ENCODE results near the gene CLCNKB.
"Not testable (repeated sequence)": the region's sequence is repeated elsewhere in the genome, so short reads cannot be mapped to it uniquely, and the experiment has no call there.

Gene CLCNKB

DNA sequence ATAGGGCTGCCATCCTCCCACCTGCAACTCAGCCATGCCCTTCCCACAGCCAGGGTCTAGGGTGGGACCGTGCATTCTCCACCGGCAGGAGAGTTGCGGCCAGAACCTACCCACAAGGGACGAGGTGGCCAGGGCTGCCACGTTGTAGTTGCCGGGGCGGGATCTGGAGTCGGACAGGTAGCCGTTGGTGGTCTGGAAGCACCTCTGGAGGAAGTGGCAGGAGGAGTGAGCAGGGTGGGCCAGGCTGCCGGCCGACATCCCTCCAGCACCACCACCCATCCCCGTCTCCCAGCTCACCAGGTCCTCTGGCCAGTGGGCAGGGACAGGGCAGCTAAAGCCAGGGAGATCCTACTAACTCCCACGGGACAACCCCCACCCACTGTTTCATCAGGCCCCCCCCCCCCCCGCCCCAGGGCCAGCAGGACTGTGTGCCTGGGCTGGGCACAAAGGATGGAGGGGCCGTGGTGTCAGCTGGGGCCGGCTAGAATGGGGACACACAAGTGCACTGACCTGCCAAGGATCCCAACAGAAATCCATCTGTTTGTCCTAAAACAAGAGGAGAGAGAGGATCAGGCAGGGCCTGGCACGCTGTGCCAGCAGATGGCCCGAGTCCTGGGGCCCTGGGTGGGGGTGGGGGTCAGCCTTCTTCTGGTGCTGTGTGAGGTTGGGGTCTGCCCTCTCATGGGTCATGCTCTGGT, 18.6 kb downstream of the CLCNKB start:
- DNase-seq = not testable (repeated sequence)

DNA sequence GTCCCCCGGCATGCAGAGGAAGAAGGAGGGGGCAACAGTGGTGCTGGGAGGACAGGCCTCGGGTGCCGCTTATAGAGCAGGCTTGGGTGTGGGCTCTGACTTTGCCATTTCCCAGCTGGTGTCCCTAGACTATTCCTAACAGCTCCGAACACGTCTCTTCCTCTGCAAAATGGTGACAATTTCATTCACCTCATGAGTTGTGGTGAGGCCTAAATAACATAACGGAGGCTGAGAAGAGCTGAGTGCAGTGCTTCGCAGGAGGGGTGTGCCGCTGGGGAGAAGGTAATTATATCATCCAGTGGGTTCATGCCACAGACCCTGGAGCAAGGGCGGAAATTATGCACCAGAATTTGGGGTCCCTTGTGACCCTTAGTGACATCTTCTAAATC, 19.1 kb downstream of the CLCNKB start:
- DNase-seq = not testable (repeated sequence)

DNA sequence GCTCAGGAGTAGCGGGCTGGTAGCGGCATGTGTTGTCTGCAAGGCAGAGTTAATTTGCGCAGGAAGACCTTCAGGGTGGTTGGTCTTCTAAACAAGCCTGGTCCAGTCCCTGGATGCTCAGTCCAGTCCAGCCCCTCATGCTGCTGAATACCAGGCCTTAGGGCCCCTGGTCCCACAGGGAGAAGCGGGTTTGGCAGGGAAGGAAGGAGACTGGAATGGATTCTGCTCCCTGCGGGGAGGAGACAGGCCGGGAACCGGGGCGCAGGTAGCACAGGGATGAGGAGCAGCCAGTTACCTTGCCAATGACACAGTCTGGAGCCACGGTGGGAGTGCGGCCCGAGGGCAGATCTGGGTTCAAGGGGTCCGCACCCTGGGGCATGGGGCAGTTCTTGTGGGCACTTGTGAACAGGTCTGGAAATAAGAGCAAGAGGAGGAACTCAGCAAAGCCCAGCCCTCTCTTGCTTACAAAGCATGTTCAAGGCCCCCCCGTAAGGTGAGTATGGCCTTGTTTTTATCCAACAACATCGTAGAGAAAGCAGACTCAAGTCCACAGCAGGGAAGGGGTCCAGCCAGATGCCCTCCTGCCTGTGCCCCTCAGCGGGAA, 19.7 kb downstream of the CLCNKB start:
- no peak for DNase-seq

DNA sequence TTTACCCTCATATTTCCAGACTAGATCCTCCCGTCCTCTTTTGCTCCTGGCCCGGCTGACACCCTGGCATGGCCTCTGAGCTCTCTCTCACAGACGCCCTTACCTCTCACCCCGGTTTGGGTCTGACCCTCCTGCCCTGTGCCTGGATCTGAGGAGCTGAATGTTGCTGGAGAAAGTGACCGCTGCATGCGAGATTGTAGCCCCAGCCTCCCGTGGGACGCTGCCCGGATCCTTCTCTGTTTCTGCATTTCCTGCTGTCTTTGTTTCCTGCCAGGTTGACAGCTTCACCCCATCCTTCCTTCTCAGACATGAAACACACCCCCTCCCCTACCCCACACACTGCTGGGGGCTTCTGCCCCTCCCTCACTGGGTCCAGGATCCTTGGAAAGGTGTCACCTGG, 20.3 kb downstream of the CLCNKB start:
- no peak for DNase-seq

DNA sequence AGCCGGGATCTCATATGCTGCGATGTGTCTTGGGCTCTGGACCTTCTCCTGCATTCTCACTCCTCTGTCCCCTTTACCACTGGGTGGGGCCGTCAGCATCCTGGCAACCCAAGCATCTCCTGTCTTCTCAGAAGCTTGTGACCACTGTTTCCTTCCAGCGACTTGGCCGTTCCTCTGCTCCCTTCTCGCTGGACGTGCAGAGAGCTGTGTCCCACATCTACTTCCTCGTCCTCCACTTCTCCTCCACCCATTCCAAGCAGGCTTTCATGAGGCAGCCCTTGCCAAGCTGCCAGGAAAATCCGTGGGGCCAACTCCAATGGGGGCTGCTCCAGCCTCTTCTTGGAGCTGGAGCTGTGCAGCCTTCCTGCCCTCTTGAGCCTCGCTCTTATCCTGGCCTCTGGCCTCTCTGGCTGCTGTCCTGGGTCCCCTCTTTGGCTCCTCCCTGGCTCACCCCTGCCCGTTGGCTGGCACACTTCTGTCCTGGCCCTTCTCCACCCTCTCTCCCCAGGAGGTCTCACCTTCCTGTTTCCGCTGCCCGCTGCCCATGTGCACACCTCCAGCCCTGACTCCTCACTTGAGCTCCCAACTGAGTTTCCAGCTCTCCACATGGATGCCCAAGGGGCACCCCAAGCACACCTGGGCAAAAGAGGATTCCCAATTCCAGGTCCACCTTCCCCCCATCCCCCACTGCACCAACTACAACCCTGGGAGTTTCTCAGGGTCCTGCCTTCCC, 21.1 kb downstream of the CLCNKB start:
- DNase-seq = no peak

DNA sequence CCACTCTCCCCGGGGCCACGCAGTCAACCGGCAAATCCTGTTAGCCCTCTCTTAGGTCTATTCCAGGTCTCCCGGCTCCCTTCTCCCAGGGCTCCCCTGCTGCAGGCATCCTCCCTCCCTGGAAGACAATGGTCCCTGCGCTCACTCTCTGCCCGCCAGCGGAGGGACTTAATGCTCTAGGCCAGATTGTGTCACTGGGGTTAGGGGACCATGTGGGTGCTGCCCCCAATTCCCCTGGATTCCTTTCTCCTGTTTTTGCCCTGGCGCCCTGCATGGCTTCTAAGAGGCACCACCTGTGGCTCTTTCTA, 21.6 kb downstream of the CLCNKB start:
- no peak for DNase-seq

DNA sequence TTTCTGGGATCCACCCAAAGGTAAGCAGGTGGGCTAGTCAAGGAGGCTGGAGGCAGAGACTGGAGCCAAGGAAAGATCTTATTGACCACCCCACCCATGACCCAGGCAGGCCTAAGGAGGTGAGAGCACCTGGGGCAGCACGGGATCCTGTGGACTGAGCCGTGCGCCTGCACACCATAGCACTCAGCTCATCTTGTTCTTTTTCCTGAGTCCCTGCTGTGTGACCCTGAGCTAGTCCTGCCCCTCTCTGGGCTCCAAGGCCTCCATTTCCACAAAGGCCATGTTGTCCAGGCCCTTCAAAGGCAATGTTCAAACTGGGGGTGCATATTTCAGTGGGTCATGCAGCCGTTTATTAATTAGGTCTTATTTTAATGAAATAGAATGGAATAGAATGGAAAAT, 22.7 kb downstream of the CLCNKB start:
- DNase-seq = no peak

GRCh38 chr1:16067127-16067768, 23.7 kb downstream of the CLCNKB start:
- no peak for DNase-seq

GRCh38 chr1:16067933-16068332, 24.4 kb downstream of the CLCNKB start:
- DNase-seq = no peak

DNA sequence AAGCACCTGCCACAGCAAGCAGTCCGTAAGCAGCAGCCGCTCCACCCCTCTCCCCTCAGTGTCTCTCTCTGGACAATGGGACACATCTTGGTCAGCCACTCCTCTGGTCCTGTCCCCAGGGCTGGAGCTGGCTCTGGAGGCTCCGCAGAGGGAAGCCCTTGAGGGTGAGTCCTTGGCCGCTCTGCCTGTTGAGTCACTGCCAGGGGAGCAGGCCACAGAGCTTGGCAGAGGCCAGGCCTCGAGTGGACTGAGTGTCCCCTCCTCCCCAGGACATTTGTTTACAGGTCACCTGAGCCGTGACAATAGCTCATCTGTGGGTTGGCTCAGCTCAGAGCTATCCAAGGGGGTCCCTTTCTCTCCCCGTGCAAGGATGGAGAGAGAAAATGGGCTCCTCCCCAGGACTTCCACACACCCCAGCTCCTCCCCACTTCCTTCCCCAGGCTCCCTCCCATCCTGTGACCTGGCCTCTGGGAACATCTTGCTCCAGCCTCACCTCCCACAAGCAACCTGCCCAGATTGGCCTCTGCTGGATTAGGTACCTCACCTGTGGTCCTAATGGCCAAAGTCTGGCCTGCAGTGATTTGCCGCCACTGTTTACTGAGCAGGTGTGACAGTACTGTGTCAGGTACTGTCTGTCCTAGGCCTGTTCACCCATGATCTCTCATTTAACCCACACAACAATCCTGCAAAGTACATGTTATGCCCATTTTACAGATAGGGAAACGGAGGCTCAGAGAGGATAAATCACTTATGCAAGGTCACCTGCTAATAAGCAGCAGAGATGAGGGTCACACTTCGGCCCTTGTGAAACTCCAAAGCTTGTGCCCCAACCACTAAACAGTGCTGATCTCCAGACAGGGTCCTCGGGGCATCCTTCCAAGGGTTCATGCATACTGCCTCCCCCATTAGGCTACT, 25.0 kb downstream of the CLCNKB start:
- no peak for DNase-seq

DNA sequence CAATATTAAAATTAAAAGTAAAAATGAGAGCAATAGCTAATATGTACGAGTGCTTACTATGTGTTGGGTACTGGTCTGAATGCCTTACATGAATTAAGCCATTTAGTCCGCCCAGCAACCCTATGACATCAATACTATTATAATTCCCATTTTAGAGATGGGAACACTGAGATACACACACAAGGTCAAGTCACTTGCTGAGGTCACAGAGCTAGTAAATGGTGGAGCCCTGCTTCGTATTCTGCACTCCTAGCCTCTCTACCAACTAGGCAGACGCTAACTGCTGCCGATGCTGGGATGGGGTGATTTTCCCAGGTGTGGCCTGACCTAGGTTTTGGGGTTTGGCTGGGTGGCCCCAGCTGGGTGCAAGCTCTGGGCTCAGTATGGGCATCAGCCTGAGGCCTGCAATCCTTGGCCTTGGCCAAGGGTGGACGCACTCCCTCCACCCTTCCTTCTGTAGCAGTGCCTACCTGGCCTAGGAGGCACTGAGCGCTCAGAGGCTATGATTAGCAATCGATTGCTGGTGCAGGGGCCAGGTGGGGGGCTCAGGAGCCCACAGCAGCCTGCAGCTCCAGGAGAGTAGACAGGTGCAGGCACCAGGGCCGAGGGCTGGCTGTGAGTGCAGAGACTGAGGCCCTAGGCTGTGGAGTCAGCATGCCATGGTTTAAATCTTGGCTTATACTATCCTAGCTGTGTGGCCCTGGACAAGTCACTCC, 27.2 kb downstream of the CLCNKB start:
- DNase-seq = no peak

DNA sequence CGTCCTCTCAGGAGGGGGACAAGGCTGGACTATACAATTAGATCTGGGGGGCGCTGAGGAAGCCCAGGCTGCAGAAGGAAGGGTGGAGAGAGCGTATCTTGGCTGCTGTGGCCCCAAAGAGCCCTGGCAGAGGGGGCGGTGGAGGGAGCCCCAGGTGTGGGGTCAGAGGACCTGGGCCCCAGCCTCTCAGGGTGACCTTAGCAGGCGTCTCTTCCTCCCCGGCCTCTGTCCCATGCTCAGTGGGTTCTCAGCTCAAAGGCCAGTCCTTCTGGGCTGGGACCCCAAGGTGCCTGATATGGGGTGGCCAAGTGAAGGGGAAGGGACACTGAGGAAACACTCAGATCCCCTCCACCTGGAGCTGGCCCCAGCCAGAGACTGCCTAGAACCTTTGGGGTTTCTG, 28.0 kb downstream of the CLCNKB start:
- DNase-seq = no peak

- DNase-seq = no peak
Measured at GRCh38 chr1:16072095-16072494, 28.5 kb downstream of the CLCNKB start.

- DNase-seq = no peak
Measured at GRCh38 chr1:16072616-16073484, 29.3 kb downstream of the CLCNKB start.

DNA sequence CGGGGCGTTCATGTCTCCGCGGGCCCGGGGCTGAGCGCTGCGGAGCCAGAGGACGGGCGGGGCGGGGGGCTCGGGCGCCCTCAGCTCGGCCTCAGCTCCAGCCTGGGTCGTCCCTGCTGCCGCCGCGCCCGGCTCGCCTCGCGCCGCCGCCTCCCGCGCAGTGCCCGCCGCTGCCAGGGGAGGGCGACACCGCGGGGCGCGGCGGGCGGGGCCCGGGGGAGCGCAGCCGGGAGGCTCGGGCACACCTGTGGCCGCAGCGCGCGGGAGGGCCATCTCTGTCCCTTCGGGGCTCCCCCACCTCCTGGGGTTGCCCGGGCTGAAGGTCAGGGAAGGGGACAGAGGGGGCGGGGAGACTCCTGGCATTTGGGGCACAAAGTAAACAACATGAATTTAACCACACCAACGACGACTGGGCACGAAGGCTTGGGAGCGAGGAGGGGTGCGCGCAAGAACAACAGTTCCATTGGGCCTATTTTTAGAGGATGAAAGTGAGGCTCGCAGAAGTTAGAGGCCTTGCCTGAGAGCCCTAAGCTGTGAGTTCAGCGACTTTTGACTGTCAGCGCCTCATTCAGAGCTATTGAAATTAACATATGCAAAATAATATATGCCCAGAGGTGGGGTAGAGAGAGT, 30.0 kb downstream of the CLCNKB start, which contains the start of gene FAM131C:
TSS of gene FAM131C (minus strand) at position 162 of the 630 bp plus-strand sequence. CDS start 209 bp downstream, outside the sequence.
- no peak for DNase-seq

- no peak for DNase-seq
Measured at GRCh38 chr1:16074217-16074616, 30.6 kb downstream of the CLCNKB start.

DNA sequence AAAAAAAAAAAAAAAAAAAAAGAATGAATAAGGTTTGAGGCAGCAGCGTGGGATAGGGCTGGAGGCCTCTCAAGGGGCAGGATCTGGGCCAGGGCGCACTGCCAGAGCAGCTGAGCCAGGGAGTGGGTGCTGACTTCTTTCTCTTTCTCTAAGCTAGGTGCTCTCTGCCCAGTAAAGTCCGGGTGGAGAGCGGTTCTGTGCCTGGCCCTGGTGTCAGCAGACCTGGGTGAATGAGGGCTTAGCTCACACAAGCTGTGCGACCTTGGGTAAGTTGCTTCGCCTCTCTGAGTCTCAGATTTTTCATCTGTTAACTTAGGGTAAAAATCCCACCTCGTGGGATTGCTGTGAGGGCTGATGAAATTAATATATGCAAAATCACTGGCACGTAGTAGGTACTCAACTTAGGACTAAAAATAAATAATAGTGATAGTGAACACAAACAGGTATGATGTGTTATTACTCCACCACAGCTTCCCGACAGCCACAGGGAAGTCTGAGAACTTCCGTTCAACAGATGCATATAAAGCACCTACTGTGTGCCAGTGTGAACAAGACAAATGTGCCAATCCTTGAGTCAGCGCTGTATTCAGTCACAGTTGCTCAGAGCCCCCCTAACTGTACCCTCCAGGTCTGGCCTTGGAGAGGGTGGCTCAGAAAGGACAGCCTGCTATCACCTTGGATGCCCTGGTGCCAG, 31.9 kb downstream of the CLCNKB start:
- DNase-seq = no peak

- no peak for DNase-seq
Measured at GRCh38 chr1:16076031-16076864, 32.7 kb downstream of the CLCNKB start.

- DNase-seq = no peak
Measured at GRCh38 chr1:16076865-16077238, 33.3 kb downstream of the CLCNKB start.

All from NCI-H2107 (cell line).